Kidney (tissue), 14 donors: ENCODE results near the gene MYO16. TPM values are rescaled to one million over a fixed set of nuclear protein-coding genes. Genes with fewer than 3 reads are reported as not detected.
"Not testable (repeated sequence)": the region's sequence is repeated elsewhere in the genome, so short reads cannot be mapped to it uniquely, and the experiment has no call there.

Experiments
- DNase-seq, 5 donors: peaks; one replicate each; pipeline ENCODE4 v3.0.0-alpha.2; 2013 to 2020
- FAIRE-seq: peaks from 2 replicates; lab custom pipeline; 2012; peaks lifted over from hg19 to GRCh38; lab: Jason Lieb, UNC
- H3K27ac ChIP-seq, 2 donors: one replicate each; pipeline ENCODE4 v1.7.0; 2013; ENCODE audit warnings: low read depth in 2 of 2, low read length in 2 of 2, inconsistent platforms in 1 of 2
- H3K27me3 ChIP-seq: one replicate; pipeline ENCODE4 v1.7.1; 2013; ENCODE audit warnings: low read length, inconsistent platforms; ENCODE audit not compliant: control insufficient read depth, insufficient read depth
- H3K36me3 ChIP-seq, 3 donors: one replicate each; pipeline versions ENCODE4 v1.7.0 to v1.7.1; 2013; ENCODE audit warnings: low read length in 3 of 3, control low read depth in 1 of 3, inconsistent platforms in 1 of 3; ENCODE audit not compliant: insufficient read depth in 3 of 3, control insufficient read depth in 2 of 3
- H3K4me1 ChIP-seq, 3 donors: one replicate each; pipeline versions ENCODE4 v1.7.0 to v1.7.1; 2013; ENCODE audit warnings: low read length in 3 of 3, inconsistent platforms in 1 of 3, low read depth in 1 of 3; ENCODE audit not compliant: control insufficient read depth in 2 of 3, insufficient read depth in 2 of 3
- H3K4me3 ChIP-seq, 3 donors: one replicate each; pipeline versions ENCODE4 v1.7.0 to v1.8.1; 2013; ENCODE audit warnings: low read length in 3 of 3, control low read depth in 1 of 3, inconsistent platforms in 1 of 3
- H3K9ac ChIP-seq, 3 donors: one replicate each; pipeline versions ENCODE4 v1.7.0 to v1.7.1; 2013; ENCODE audit warnings: low read length in 3 of 3, control low read depth in 1 of 3, inconsistent platforms in 1 of 3
- H3K9me3 ChIP-seq, 3 donors: one replicate each; pipeline versions ENCODE4 v1.7.0 to v1.7.1; 2013; ENCODE audit warnings: low read length in 3 of 3, control low read depth in 1 of 3, inconsistent platforms in 1 of 3; ENCODE audit not compliant: control insufficient read depth in 2 of 3, insufficient read depth in 1 of 3
- intact Hi-C: fragments of 100-400 bp; cut with DNase I; formaldehyde crosslinking; loops from one replicate; pipeline ENCODE4 v1.11.1; 2022
- polyA plus RNA-seq: library from polyadenylated mRNA; stranded (reverse); fragments of 350-450 nt; fragmentation: Illumina TruSeq; extraction: RNeasy Lipid Tissue Mini Kit (QIAGEN cat#74804); gene quantifications from one replicate; pipeline ENCODE4 v1.2.3, GENCODE V29; 2014; ENCODE audit warnings: low read depth, low replicate concordance; ENCODE audit not compliant: insufficient read depth
- total RNA-seq: library from RNA; stranded (reverse); fragmentation: NEBNext Ultra II Directional; extraction: Animal tissue kit (Norgen Biotek cat#: 25700); gene quantifications from one replicate; pipeline ENCODE4 v1.2.1, GENCODE V29; 2021
- TF ChIP-seq, protein P1 (sequence below): IDR thresholded peaks from 3 replicates; pipeline ENCODE4 v1.5.1; 2012; ENCODE audit warnings: mild to moderate bottlenecking, moderate library complexity, borderline replicate concordance; ENCODE audit not compliant: insufficient read depth; ENCODE audit errors: extremely low read depth
- donor health status: control.
- donor health status: control.
- donor health status: control.
- donor health status: control.
- donor health status: control.
- donor health status: DM: yes; HTN: yes; CAD: no.
- donor health status: Normal renal cell carcinoma (clear cell type).

MYO16 gene
- total and polyA plus RNA-seq, 2 donors from 2014 or later, result 0.22 to 0.43 TPM

DNA sequence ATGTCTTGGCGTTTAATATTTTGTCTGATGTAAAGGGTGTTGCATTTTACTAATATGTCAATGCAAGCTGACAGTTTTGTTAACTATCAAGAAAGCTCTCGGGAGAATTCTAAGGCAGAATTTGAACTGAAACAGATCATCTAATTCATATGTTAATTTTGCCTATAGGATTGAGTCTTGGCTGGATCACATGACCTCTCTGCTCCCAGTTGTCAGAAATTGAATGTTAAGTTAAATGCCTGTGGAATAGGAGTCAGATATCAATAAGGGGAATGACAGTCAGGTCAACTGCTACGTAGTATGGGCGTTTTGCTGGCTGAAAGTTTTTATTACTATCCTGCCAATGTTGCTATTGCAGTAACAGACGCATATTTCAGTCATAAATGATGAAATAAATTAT is 358.5 kb downstream of the MYO16 start:
- H3K27ac ChIP-seq, result no peak overlapping the region
- no peaks in the 10 kb centered on the region for H3K27me3 ChIP-seq
- TF ChIP-seq, protein P1, sequence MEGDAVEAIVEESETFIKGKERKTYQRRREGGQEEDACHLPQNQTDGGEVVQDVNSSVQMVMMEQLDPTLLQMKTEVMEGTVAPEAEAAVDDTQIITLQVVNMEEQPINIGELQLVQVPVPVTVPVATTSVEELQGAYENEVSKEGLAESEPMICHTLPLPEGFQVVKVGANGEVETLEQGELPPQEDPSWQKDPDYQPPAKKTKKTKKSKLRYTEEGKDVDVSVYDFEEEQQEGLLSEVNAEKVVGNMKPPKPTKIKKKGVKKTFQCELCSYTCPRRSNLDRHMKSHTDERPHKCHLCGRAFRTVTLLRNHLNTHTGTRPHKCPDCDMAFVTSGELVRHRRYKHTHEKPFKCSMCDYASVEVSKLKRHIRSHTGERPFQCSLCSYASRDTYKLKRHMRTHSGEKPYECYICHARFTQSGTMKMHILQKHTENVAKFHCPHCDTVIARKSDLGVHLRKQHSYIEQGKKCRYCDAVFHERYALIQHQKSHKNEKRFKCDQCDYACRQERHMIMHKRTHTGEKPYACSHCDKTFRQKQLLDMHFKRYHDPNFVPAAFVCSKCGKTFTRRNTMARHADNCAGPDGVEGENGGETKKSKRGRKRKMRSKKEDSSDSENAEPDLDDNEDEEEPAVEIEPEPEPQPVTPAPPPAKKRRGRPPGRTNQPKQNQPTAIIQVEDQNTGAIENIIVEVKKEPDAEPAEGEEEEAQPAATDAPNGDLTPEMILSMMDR, result no peak
- DNase-seq (no peak), FAIRE-seq (no peak)
- no peaks in the 10 kb centered on the region for H3K36me3 ChIP-seq
- intact Hi-C loops, result no loop called here
- no peak overlapping the region for H3K9ac ChIP-seq
- H3K4me1 ChIP-seq, result no peaks in the 10 kb centered on the region
- no peaks in the 10 kb centered on the region for H3K9me3 ChIP-seq
- no peak overlapping the region for H3K4me3 ChIP-seq

GRCh38 chr13:108991416-108991815 is 362.0 kb downstream of the MYO16 start:
- DNase-seq, H3K4me3 ChIP-seq, H3K36me3 ChIP-seq, H3K9ac ChIP-seq, H3K4me1 ChIP-seq, FAIRE-seq, H3K9me3 ChIP-seq, H3K27me3 ChIP-seq, intact Hi-C loops, H3K27ac ChIP-seq: not testable (repeated sequence)

GRCh38 chr13:108993346-108993745 is 363.9 kb downstream of the MYO16 start:
- Histone ChIP-seq H3K4me3 (no peak overlapping the region), H3K27me3 (no peaks in the 10 kb centered on the region), H3K36me3 (no peaks in the 10 kb centered on the region), H3K9me3 (no peaks in the 10 kb centered on the region), H3K27ac (no peak overlapping the region), H3K4me1 (no peaks in the 10 kb centered on the region), H3K9ac (no peak overlapping the region)
- no peak for DNase-seq
- TF ChIP-seq, protein P1, result no peak
- intact Hi-C loops, result no loop called here
- FAIRE-seq, result no peak

- H3K9me3 ChIP-seq, result no peaks in the 10 kb centered on the region
- FAIRE-seq (no peak), DNase-seq (no peak)
- H3K36me3 ChIP-seq, result no peaks in the 10 kb centered on the region
- H3K4me1 ChIP-seq, result no peaks in the 10 kb centered on the region
- H3K27ac ChIP-seq, result no peak overlapping the region
- TF ChIP-seq, protein P1, result no peak
- no peak overlapping the region for H3K9ac ChIP-seq
- no peaks in the 10 kb centered on the region for H3K27me3 ChIP-seq
- no peak overlapping the region for H3K4me3 ChIP-seq
- intact Hi-C loops, result no loop called here
Measured at GRCh38 chr13:108996430-108996829, 367.0 kb downstream of the MYO16 start.
